ENCODE measurements around the gene BEST4.
"Not testable (repeated sequence)": the region's sequence is repeated elsewhere in the genome, so short reads cannot be mapped to it uniquely, and the experiment has no call there.

The BEST4 gene

GRCh38 chr1:44788120-44788860, at the start of gene BEST4:
Gene BEST4 (minus strand): TSS chr1:44788170. CDS start chr1:44787705, 465 bp downstream.
- DNase-seq, result no peak

GRCh38 chr1:44835738-44836675, 48.0 kb upstream of the BEST4 start:
- peak; percentile 47 to 85 (median 71) for DNase-seq

GRCh38 chr1:44834328-44834727, 46.4 kb upstream of the BEST4 start:
- DNase-seq, result no peak

GRCh38 chr1:44832056-44832705, 44.2 kb upstream of the BEST4 start:
- no peak for DNase-seq

- no peak for DNase-seq
Observed at GRCh38 chr1:44831516-44831915, 43.5 kb upstream of the BEST4 start.

GRCh38 chr1:44830900-44831304, 42.9 kb upstream of the BEST4 start:
- DNase-seq, result no peak

- DNase-seq, result no peak
Observed at GRCh38 chr1:44829506-44830384, 41.8 kb upstream of the BEST4 start.

- no peak for DNase-seq
Observed at GRCh38 chr1:44828841-44829440, 41.0 kb upstream of the BEST4 start.

GRCh38 chr1:44828003-44828651, 40.2 kb upstream of the BEST4 start:
- DNase-seq, result no peak

- DNase-seq, result no peak
Observed at GRCh38 chr1:44827197-44828002, 39.4 kb upstream of the BEST4 start.

GRCh38 chr1:44826375-44827196, 38.6 kb upstream of the BEST4 start:
- no peak for DNase-seq

GRCh38 chr1:44824392-44824791, 36.4 kb upstream of the BEST4 start:
- not testable (repeated sequence) for DNase-seq

GRCh38 chr1:44822981-44823451, 35.0 kb upstream of the BEST4 start:
- no peak for DNase-seq

- no peak for DNase-seq
Observed at GRCh38 chr1:44822131-44822701, 34.2 kb upstream of the BEST4 start.

- DNase-seq, result no peak
Observed at GRCh38 chr1:44821240-44821715, 33.3 kb upstream of the BEST4 start.

GRCh38 chr1:44820328-44821239, 32.6 kb upstream of the BEST4 start:
- no peak for DNase-seq

- peak; percentile 64 to 74 (median 72) for DNase-seq
Observed at GRCh38 chr1:44819608-44820327, 31.8 kb upstream of the BEST4 start.
